Measurements from ENCODE around the gene SLC35A5. TPM values are rescaled to one million over a fixed set of nuclear protein-coding genes. Genes with fewer than 3 reads are reported as not detected.
A peak's percentile ranks its signal among the peaks of the same experiment; 100 is the strongest.

The SLC35A5 gene
- total RNA-seq, 6 experiments from 2014 or later, result 29.2 to 37.3 (median 35.0) TPM

GRCh38 chr3:112564940-112565305 is 3.1 kb downstream of the SLC35A5 start:
- H3K27me3 Mint-ChIP-seq (ENCODE audit: insufficient read depth), result peaks cover 3% of the 10 kb centered on the region; the same call in 1 of the 2 replicates
- peaks cover 10% of the 10 kb centered on the region for H3K36me3 Mint-ChIP-seq (ENCODE audit: low read depth)

DNA sequence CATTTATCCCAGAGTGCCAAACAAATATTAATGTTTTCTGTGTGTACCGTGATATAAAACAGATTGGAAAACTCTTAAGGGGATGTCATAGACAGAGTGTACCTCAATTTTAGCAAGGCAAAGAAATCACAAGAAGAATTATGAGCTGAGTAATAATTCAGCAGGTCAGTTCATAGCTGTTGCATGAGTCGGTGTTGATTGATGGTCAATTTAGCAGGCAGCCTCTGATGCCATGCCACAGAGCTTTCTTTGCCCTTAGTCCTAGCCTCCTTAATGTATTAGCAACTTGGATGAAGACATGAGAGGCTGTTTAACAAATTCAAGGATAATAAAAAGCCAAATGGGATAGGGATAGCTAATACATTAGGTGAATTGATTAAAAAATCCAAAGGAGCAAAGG is 6.8 kb downstream of the SLC35A5 start:
- no peaks in the 10 kb centered on the region for H3K27me3 Mint-ChIP-seq (ENCODE audit: insufficient read depth)
- peaks cover 21% of the 10 kb centered on the region for H3K36me3 Mint-ChIP-seq (ENCODE audit: low read depth)
- no peaks in the 10 kb centered on the region for H3K9me3 Mint-ChIP-seq
- DNase-seq, result no peak
- TF ChIP-seq, protein P1, sequence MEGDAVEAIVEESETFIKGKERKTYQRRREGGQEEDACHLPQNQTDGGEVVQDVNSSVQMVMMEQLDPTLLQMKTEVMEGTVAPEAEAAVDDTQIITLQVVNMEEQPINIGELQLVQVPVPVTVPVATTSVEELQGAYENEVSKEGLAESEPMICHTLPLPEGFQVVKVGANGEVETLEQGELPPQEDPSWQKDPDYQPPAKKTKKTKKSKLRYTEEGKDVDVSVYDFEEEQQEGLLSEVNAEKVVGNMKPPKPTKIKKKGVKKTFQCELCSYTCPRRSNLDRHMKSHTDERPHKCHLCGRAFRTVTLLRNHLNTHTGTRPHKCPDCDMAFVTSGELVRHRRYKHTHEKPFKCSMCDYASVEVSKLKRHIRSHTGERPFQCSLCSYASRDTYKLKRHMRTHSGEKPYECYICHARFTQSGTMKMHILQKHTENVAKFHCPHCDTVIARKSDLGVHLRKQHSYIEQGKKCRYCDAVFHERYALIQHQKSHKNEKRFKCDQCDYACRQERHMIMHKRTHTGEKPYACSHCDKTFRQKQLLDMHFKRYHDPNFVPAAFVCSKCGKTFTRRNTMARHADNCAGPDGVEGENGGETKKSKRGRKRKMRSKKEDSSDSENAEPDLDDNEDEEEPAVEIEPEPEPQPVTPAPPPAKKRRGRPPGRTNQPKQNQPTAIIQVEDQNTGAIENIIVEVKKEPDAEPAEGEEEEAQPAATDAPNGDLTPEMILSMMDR (IDR thresholded peaks at IDR 0.05), result no peak
- H3K4me3 Mint-ChIP-seq, result no peak overlapping the region
- H3K27ac Mint-ChIP-seq, result no peak overlapping the region
- peaks cover 12% of the 10 kb centered on the region for H3K4me1 Mint-ChIP-seq (ENCODE audit: low read depth)

More at GRCh38 chr3:112564940-112565305, 3.1 kb downstream of the SLC35A5 start:
- no peak for DNase-seq
- TF ChIP-seq, protein P1 (IDR thresholded peaks at IDR 0.05), result no peak
- Mint-ChIP-seq H3K9me3 (no peaks in the 10 kb centered on the region), H3K27ac (no peak overlapping the region), H3K4me3 (no peak overlapping the region), H3K4me1 (ENCODE audit: low read depth) (peaks cover 23% of the 10 kb centered on the region)

- no peak for DNase-seq
- H3K27ac Mint-ChIP-seq, result no peak overlapping the region
Observed at GRCh38 chr3:112569265-112569664, 7.4 kb downstream of the SLC35A5 start.

DNA sequence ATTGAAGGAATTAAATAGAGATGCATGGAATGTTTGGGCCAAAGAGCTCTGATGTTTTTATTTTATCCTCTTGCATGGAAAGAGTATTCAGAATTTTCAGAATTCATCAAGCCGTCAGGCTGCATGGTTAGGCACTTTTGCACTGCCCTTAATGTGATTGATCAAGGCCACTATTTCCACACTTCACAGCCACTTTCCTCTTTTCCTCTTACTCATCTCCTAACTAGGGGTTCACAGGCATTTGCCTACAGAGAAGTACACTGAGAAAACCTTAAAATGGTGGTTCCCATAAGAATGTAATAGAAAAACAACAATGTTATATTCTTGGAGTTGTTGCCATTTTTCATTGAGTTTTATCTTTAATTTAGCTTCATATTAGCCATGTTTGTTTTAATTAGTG is 10.9 kb downstream of the SLC35A5 start:
- Mint-ChIP-seq H3K27me3 (ENCODE audit: insufficient read depth) (no peaks in the 10 kb centered on the region), H3K4me3 (no peak overlapping the region), H3K27ac (no peak overlapping the region), H3K36me3 (ENCODE audit: low read depth) (peaks cover 16% of the 10 kb centered on the region), H3K4me1 (ENCODE audit: low read depth) (peaks cover 14% of the 10 kb centered on the region), H3K9me3 (no peaks in the 10 kb centered on the region)
- no peak for DNase-seq
- TF ChIP-seq, protein P1 (IDR thresholded peaks at IDR 0.05), result no peak

More at GRCh38 chr3:112569265-112569664, 7.4 kb downstream of the SLC35A5 start:
- H3K4me3 Mint-ChIP-seq, result no peak overlapping the region
- peaks cover 12% of the 10 kb centered on the region for H3K4me1 Mint-ChIP-seq (ENCODE audit: low read depth)
- no peaks in the 10 kb centered on the region for H3K9me3 Mint-ChIP-seq
- TF ChIP-seq, protein P1 (IDR thresholded peaks at IDR 0.05), result no peak
- peaks cover 21% of the 10 kb centered on the region for H3K36me3 Mint-ChIP-seq (ENCODE audit: low read depth)
- no peaks in the 10 kb centered on the region for H3K27me3 Mint-ChIP-seq (ENCODE audit: insufficient read depth)

DNA sequence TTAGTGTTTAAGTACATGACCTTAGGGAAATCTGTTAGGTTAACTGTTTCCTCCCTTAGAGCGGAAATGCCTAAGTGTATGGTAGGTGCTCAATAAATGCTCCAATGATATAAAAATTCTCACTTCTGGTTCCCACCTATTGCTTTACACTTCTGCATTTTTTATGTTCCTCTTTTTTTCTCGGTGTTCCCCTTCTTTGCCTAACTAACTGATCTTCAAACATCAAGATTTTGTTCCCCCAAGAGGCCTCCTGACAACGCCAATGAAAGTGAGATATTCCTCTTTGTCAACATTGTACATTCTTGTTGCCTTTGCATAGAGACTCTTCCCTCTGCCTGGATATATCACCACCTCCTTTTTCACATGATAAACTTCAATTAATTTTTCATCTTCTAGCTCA is 17.4 kb downstream of the SLC35A5 start:
- H3K27ac Mint-ChIP-seq, result peak overlapping the region; percentile 79
- peaks cover 10% of the 10 kb centered on the region for H3K36me3 Mint-ChIP-seq (ENCODE audit: low read depth)
- no peaks in the 10 kb centered on the region for H3K27me3 Mint-ChIP-seq (ENCODE audit: insufficient read depth)
- no peaks in the 10 kb centered on the region for H3K9me3 Mint-ChIP-seq
- no peak for DNase-seq
- H3K4me3 Mint-ChIP-seq, result no peak overlapping the region
- TF ChIP-seq, protein P1 (IDR thresholded peaks at IDR 0.05), result no peak
- H3K4me1 Mint-ChIP-seq (ENCODE audit: low read depth), result peaks cover 32% of the 10 kb centered on the region

- H3K4me1 Mint-ChIP-seq (ENCODE audit: low read depth), result peaks cover 32% of the 10 kb centered on the region
- TF ChIP-seq, protein P1 (IDR thresholded peaks at IDR 0.05), result no peak
- peak; percentile 76 for DNase-seq
- H3K36me3 Mint-ChIP-seq (ENCODE audit: low read depth), result peaks cover 10% of the 10 kb centered on the region
- no peaks in the 10 kb centered on the region for H3K27me3 Mint-ChIP-seq (ENCODE audit: insufficient read depth)
- peak overlapping the region; percentile 79 for H3K27ac Mint-ChIP-seq
- H3K4me3 Mint-ChIP-seq, result no peak overlapping the region
- H3K9me3 Mint-ChIP-seq, result no peaks in the 10 kb centered on the region
Observed at GRCh38 chr3:112579697-112580096, 17.9 kb downstream of the SLC35A5 start.

Measured in HFFc6 (cell line).